DOHH2 (cell line): ENCODE measurements around the gene CRIP1.

Experiments
- CTCF ChIP-seq: fragments of 200-600 bp; sonication (generic); IDR thresholded peaks from one replicate; pipeline ENCODE4 v1.5.1; 2014; ENCODE audit warnings: antibody characterized with exemption, mild to moderate bottlenecking, low read depth, low read length; ENCODE audit not compliant: poor library complexity, severe bottlenecking
- EZH2phosphoT487 ChIP-seq: fragments of 200-600 bp; sonication (generic); IDR thresholded peaks from 2 replicates; pipeline ENCODE4 v1.6.1; 2017; ENCODE audit warnings: borderline replicate concordance, mild to moderate bottlenecking, antibody characterized with exemption, low read length, moderate library complexity, mixed read lengths

GRCh38 chr14:105531088-105531893, 44.6 kb downstream of the CRIP1 start:
- TF ChIP-seq CTCF (no peak), EZH2phosphoT487 (no peak)
